Thyroid gland (tissue), 4 donors: ENCODE measurements around the gene LRP8.

Experiments used
- POLR2A ChIP-seq, 2 donors: fragments of 450-650 bp; IDR thresholded peaks; one replicate each; pipeline ENCODE4 v1.6.1; 2017; ENCODE audit warnings: antibody characterized with exemption in 2 of 2, mild to moderate bottlenecking in 2 of 2, moderate library complexity in 1 of 2
- TF ChIP-seq, protein P1 (sequence below), 6 experiments: fragments of 200-600 bp in 3 of 6; fragments of 450-650 bp in 3 of 6; sonication (generic) in 3 of 6; IDR thresholded peaks; one replicate each; pipeline ENCODE4 v1.5.1; 2016 to 2019; ENCODE audit warnings: antibody characterized with exemption in 6 of 6, mild to moderate bottlenecking in 2 of 6, inconsistent platforms in 1 of 6, moderate library complexity in 1 of 6

GRCh38 chr1:53264048-53264447, 63.8 kb downstream of the LRP8 start:
- TF ChIP-seq POLR2A (IDR thresholded peaks at IDR 0.05): no peak
- TF ChIP-seq, protein P1, sequence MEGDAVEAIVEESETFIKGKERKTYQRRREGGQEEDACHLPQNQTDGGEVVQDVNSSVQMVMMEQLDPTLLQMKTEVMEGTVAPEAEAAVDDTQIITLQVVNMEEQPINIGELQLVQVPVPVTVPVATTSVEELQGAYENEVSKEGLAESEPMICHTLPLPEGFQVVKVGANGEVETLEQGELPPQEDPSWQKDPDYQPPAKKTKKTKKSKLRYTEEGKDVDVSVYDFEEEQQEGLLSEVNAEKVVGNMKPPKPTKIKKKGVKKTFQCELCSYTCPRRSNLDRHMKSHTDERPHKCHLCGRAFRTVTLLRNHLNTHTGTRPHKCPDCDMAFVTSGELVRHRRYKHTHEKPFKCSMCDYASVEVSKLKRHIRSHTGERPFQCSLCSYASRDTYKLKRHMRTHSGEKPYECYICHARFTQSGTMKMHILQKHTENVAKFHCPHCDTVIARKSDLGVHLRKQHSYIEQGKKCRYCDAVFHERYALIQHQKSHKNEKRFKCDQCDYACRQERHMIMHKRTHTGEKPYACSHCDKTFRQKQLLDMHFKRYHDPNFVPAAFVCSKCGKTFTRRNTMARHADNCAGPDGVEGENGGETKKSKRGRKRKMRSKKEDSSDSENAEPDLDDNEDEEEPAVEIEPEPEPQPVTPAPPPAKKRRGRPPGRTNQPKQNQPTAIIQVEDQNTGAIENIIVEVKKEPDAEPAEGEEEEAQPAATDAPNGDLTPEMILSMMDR (IDR thresholded peaks at IDR 0.05): no peak
